Vagina (tissue), 2 donors: Measurements from ENCODE around the gene SLC25A51.

Experiments
- POLR2A ChIP-seq, 2 donors: fragments of 450-650 bp; IDR thresholded peaks; one replicate each; pipeline ENCODE4 v1.6.1; 2017; ENCODE audit warnings: antibody characterized with exemption in 2 of 2, mild to moderate bottlenecking in 2 of 2, moderate library complexity in 2 of 2
- POLR2AphosphoS5 ChIP-seq, 2 donors: sonication (generic); formaldehyde crosslinking; IDR thresholded peaks; one replicate each; pipeline ENCODE4 v1.9.0; 2017; ENCODE audit warnings: antibody characterized with exemption in 2 of 2, mild to moderate bottlenecking in 2 of 2, low read depth in 1 of 2; ENCODE audit not compliant: insufficient read depth in 1 of 2
- TF ChIP-seq, protein P1 (sequence below), 3 experiments: fragments of 450-650 bp in 2 of 3; fragments of 200-600 bp in 1 of 3; sonication (generic) in 1 of 3; IDR thresholded peaks; one replicate each; pipeline ENCODE4 v1.5.1; 2017 to 2019; ENCODE audit warnings: antibody characterized with exemption in 3 of 3, mild to moderate bottlenecking in 2 of 3, moderate library complexity in 2 of 3

DNA sequence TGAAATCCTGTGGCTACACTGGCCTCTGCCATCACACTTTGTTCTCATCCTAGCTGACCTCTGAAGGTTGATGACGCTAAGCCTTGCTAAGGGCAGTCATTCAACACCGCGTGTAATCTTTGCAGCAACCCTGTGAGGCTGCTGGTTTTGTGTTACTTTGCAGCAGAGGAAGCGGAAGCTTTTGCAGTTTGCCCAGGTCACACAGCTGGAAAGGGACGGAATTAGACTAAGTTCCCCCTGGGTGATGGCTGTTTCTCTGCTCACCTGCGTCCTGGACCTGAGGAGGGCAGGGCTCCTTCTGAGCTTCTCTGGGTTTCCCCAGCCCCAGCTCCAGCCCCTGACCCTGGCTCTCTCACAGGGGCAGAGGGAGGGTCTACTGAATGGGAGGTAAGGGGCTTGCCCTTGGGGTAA lies 7.3 kb upstream of the SLC25A51 start:
- TF ChIP-seq, protein P1, sequence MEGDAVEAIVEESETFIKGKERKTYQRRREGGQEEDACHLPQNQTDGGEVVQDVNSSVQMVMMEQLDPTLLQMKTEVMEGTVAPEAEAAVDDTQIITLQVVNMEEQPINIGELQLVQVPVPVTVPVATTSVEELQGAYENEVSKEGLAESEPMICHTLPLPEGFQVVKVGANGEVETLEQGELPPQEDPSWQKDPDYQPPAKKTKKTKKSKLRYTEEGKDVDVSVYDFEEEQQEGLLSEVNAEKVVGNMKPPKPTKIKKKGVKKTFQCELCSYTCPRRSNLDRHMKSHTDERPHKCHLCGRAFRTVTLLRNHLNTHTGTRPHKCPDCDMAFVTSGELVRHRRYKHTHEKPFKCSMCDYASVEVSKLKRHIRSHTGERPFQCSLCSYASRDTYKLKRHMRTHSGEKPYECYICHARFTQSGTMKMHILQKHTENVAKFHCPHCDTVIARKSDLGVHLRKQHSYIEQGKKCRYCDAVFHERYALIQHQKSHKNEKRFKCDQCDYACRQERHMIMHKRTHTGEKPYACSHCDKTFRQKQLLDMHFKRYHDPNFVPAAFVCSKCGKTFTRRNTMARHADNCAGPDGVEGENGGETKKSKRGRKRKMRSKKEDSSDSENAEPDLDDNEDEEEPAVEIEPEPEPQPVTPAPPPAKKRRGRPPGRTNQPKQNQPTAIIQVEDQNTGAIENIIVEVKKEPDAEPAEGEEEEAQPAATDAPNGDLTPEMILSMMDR (IDR thresholded peaks at IDR 0.05): no peak
- TF ChIP-seq POLR2A (IDR thresholded peaks at IDR 0.05) (no peak), POLR2AphosphoS5 (IDR thresholded peaks at IDR 0.05; ENCODE audit: insufficient read depth in 1 of 2, low read depth in 1 of 2) (no peak)
